Lower leg skin (tissue), 3 donors: ENCODE results near the gene ELP4.

Source experiments
- POLR2A ChIP-seq, 2 donors: fragments of 450-650 bp; IDR thresholded peaks; one replicate each; pipeline ENCODE4 v1.6.1; 2016 to 2017; ENCODE audit warnings: antibody characterized with exemption in 2 of 2, mild to moderate bottlenecking in 1 of 2, moderate library complexity in 1 of 2
- TF ChIP-seq, protein P1 (sequence below), 3 donors: fragments of 450-650 bp; IDR thresholded peaks; one replicate each; pipeline ENCODE4 v1.5.1; 2016; ENCODE audit warnings: antibody characterized with exemption in 3 of 3, mild to moderate bottlenecking in 3 of 3, moderate library complexity in 2 of 3

DNA sequence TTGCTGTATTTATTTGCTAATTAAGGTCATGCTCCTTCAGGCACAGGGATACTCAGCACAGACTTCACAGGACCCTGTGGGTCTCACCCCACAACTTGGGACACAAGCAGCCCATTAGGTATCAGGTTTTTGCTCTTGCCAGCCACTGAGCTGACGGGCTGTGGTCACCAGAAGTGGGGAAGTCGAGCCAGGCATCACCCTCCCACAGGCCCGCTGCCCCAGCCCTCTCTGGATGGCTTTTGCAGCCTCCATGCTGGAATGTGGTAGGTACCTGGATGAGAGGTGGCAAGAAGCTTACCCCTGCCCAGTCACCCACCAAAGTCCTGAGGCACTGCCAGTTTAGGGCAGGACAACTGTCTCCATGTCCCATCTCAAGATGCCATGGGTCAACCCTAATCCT is 213.2 kb downstream of the ELP4 start:
- TF ChIP-seq, protein P1, sequence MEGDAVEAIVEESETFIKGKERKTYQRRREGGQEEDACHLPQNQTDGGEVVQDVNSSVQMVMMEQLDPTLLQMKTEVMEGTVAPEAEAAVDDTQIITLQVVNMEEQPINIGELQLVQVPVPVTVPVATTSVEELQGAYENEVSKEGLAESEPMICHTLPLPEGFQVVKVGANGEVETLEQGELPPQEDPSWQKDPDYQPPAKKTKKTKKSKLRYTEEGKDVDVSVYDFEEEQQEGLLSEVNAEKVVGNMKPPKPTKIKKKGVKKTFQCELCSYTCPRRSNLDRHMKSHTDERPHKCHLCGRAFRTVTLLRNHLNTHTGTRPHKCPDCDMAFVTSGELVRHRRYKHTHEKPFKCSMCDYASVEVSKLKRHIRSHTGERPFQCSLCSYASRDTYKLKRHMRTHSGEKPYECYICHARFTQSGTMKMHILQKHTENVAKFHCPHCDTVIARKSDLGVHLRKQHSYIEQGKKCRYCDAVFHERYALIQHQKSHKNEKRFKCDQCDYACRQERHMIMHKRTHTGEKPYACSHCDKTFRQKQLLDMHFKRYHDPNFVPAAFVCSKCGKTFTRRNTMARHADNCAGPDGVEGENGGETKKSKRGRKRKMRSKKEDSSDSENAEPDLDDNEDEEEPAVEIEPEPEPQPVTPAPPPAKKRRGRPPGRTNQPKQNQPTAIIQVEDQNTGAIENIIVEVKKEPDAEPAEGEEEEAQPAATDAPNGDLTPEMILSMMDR (IDR thresholded peaks at IDR 0.05): no peak
- TF ChIP-seq POLR2A (IDR thresholded peaks at IDR 0.05): no peak
